ENCODE results near the gene DNAJC7.

GRCh38 chr17:41959030-41959335, 58.3 kb downstream of the DNAJC7 start:
- no peak for TF ChIP-seq CTCF (IDR thresholded peaks at IDR 0.05; ENCODE audit: low read depth, low read length, poor library complexity, severe bottlenecking)
- no peak for TF ChIP-seq EZH2phosphoT487 (IDR thresholded peaks at IDR 0.05; ENCODE audit: borderline replicate concordance, low read length)
